Ishikawa (cell line): Measurements from ENCODE around the gene LHCGR.

Experiments
- CEBPB ChIP-seq: IDR thresholded peaks from 2 replicates; pipeline ENCODE4 v1.6.1; 2012
- CREB1 ChIP-seq: IDR thresholded peaks from 2 replicates; pipeline ENCODE4 v1.6.1; 2012; ENCODE audit warnings: low read depth
- EGR1 ChIP-seq: IDR thresholded peaks from 2 replicates; pipeline ENCODE4 v1.6.1; 2012
- EP300 ChIP-seq: IDR thresholded peaks from 2 replicates; pipeline ENCODE4 v1.6.1; 2012; ENCODE audit warnings: borderline replicate concordance
- FOXM1 ChIP-seq: IDR thresholded peaks from 2 replicates; pipeline ENCODE4 v1.6.1; 2012; ENCODE audit warnings: low read depth, borderline replicate concordance
- NFIC ChIP-seq: IDR thresholded peaks from 2 replicates; pipeline ENCODE4 v1.6.1; 2012
- RAD21 ChIP-seq: IDR thresholded peaks from 2 replicates; pipeline ENCODE4 v1.6.1; 2012; ENCODE audit warnings: low read depth
- TAF1 ChIP-seq: IDR thresholded peaks from 2 replicates; pipeline ENCODE4 v1.6.1; 2012; ENCODE audit warnings: low read depth, mild to moderate bottlenecking
- TCF12 ChIP-seq: IDR thresholded peaks from 2 replicates; pipeline ENCODE4 v1.6.1; 2012; ENCODE audit warnings: low read depth
- TEAD4 ChIP-seq: IDR thresholded peaks from 2 replicates; pipeline ENCODE4 v1.6.1; 2012
- USF1 ChIP-seq: IDR thresholded peaks from 2 replicates; pipeline ENCODE4 v1.6.1; 2012
- YY1 ChIP-seq: IDR thresholded peaks from 2 replicates; pipeline ENCODE4 v1.6.1; 2012; ENCODE audit warnings: low read depth
- ZBTB7A ChIP-seq: IDR thresholded peaks from 2 replicates; pipeline ENCODE4 v1.6.1; 2012; ENCODE audit warnings: low read depth
- TF ChIP-seq, protein P1 (sequence below): IDR thresholded peaks from 2 replicates; pipeline ENCODE4 v1.6.1; 2012; ENCODE audit warnings: low read depth, mild to moderate bottlenecking
- TF ChIP-seq, protein P2 (sequence below): IDR thresholded peaks from 2 replicates; pipeline ENCODE4 v1.6.1; 2012

The LHCGR gene

GRCh38 chr2:48790407-48791170 lies 35.1 kb upstream of the LHCGR start:
- no peak for TF ChIP-seq USF1

- TF ChIP-seq CEBPB: no peak
- TF ChIP-seq TAF1: no peak
These were observed 32.1 kb upstream of the LHCGR start for GRCh38 chr2:48787580-48787979.

DNA sequence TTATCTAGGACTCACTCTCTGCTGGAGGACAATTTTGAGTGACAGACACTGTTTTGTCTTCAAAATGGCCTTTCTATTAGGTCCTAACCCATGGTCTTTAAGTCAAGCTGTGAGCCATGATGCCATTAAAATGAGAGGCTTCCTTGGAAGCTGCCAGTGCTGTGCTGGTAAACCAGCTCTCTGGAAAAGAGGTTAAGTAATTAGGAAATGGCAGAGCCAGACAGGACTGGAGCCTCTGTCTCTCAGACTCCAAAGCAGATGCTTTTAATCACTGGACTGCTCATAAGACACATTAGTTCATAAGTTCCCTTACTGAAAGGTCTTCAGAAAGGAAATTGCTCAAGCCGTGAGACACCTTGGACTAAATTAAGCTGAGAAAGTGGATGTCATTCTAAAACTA lies 25.8 kb upstream of the LHCGR start:
- no peak for TF ChIP-seq EGR1
- no peak for TF ChIP-seq CREB1
- no peak for TF ChIP-seq TEAD4
- no peak for TF ChIP-seq YY1
- TF ChIP-seq EP300: no peak
- TF ChIP-seq TCF12: no peak
- no peak for TF ChIP-seq TAF1
- TF ChIP-seq USF1: no peak
- TF ChIP-seq FOXM1: no peak
- TF ChIP-seq, protein P1, sequence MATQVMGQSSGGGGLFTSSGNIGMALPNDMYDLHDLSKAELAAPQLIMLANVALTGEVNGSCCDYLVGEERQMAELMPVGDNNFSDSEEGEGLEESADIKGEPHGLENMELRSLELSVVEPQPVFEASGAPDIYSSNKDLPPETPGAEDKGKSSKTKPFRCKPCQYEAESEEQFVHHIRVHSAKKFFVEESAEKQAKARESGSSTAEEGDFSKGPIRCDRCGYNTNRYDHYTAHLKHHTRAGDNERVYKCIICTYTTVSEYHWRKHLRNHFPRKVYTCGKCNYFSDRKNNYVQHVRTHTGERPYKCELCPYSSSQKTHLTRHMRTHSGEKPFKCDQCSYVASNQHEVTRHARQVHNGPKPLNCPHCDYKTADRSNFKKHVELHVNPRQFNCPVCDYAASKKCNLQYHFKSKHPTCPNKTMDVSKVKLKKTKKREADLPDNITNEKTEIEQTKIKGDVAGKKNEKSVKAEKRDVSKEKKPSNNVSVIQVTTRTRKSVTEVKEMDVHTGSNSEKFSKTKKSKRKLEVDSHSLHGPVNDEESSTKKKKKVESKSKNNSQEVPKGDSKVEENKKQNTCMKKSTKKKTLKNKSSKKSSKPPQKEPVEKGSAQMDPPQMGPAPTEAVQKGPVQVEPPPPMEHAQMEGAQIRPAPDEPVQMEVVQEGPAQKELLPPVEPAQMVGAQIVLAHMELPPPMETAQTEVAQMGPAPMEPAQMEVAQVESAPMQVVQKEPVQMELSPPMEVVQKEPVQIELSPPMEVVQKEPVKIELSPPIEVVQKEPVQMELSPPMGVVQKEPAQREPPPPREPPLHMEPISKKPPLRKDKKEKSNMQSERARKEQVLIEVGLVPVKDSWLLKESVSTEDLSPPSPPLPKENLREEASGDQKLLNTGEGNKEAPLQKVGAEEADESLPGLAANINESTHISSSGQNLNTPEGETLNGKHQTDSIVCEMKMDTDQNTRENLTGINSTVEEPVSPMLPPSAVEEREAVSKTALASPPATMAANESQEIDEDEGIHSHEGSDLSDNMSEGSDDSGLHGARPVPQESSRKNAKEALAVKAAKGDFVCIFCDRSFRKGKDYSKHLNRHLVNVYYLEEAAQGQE: no peak

- TF ChIP-seq, protein P1: no peak
- TF ChIP-seq FOXM1 (no peak), TAF1 (no peak), TEAD4 (no peak), CEBPB (no peak), USF1 (no peak), YY1 (no peak), ZBTB7A (no peak), EP300 (no peak), CREB1 (no peak), TCF12 (no peak), RAD21 (no peak)
- TF ChIP-seq, protein P2, sequence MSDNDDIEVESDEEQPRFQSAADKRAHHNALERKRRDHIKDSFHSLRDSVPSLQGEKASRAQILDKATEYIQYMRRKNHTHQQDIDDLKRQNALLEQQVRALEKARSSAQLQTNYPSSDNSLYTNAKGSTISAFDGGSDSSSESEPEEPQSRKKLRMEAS: no peak
These were observed 23.6 kb upstream of the LHCGR start for GRCh38 chr2:48779019-48779716.

DNA sequence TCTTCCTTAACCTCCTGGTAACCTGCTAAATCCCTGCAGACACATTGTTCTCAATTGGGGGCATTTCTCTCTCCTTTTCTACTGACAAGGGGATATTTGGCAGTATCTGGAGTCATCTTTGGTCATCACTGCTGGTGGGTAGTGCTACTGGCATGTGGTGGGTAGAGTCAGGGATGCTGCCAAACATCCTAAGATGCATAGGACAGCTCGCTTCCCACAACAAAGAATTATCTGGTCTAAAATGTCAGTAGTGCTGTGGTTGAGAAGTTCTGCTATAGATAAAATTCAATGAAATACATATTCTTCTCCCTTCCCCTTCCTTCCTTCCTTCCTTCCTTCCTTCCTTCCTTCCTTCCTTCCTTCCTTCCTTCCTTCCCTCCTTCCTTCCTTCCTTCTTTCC lies 18.7 kb upstream of the LHCGR start:
- TF ChIP-seq NFIC (no peak), TEAD4 (no peak), FOXM1 (no peak), EP300 (no peak), CREB1 (no peak)
- TF ChIP-seq, protein P2: no peak

- TF ChIP-seq CEBPB: no peak
- TF ChIP-seq TAF1: no peak
- TF ChIP-seq RAD21: no peak
- no peak for TF ChIP-seq EP300
- TF ChIP-seq, protein P2: no peak
- TF ChIP-seq TCF12: no peak
- no peak for TF ChIP-seq USF1
- no peak for TF ChIP-seq ZBTB7A
- TF ChIP-seq TEAD4: no peak
- no peak for TF ChIP-seq CREB1
- TF ChIP-seq FOXM1: no peak
- TF ChIP-seq YY1: no peak
- TF ChIP-seq NFIC: no peak
- TF ChIP-seq, protein P1: no peak
- TF ChIP-seq EGR1: no peak
These were observed 15.9 kb upstream of the LHCGR start for GRCh38 chr2:48771241-48772014.
